Endothelial cell of umbilical vein (primary cell): ENCODE measurements around the gene RHEBL1. TPM values are rescaled to one million over a fixed set of nuclear protein-coding genes. Genes with fewer than 3 reads are reported as not detected.

Source experiments
- BruUV-seq: library from RNA; stranded (reverse); fragments of 400-500 nt; replicated peaks from 2 replicates; lab custom pipeline; 2021; lab: Mats Ljungman, UMichigan
- CTCF ChIA-PET: fragments of 300-600, 350-600 bp; sonication (Branson Sonifier 250); formaldehyde crosslinking; loops from one replicate; lab custom pipeline; 2021; ENCODE audit warnings: antibody characterized with exemption, inconsistent platforms; lab: Charles Lee
- POLR2A ChIA-PET: fragments of 300-600, 350-600 bp; sonication (Branson Sonifier 250); formaldehyde crosslinking; loops from one replicate; lab custom pipeline; 2021; ENCODE audit warnings: antibody characterized with exemption, inconsistent platforms; lab: Charles Lee
- DNase-seq: peaks from one replicate; pipeline ENCODE4 v3.0.0-alpha.2; 2011; ENCODE audit warnings: low read depth, low spot score
- FAIRE-seq: peaks from 2 replicates; lab custom pipeline; 2011; peaks lifted over from hg19 to GRCh38; lab: Jason Lieb, UNC
- H2AFZ ChIP-seq: 2 replicates; pipeline ENCODE4 v1.6.0; 2012; ENCODE audit warnings: low read depth, low read length, control low read depth, inconsistent platforms
- H3K27ac ChIP-seq: 2 replicates; pipeline ENCODE4 v1.5.1; 2011; ENCODE audit warnings: low read depth, mild to moderate bottlenecking, control low read depth, low read length, moderate library complexity; ENCODE audit not compliant: insufficient read depth
- H3K27me3 ChIP-seq, 2 experiments: 2 replicates each; pipeline versions ENCODE4 v1.6.0 to v1.6.1; 2011; ENCODE audit warnings: low read length in 2 of 2, mixed read lengths in 1 of 2; ENCODE audit not compliant: control insufficient read depth in 2 of 2, insufficient read depth in 2 of 2
- H3K36me3 ChIP-seq, 2 experiments: 2 replicates in 1 of 2; 3 replicates in 1 of 2; pipeline ENCODE4 v1.5.1; 2011; ENCODE audit warnings: low read length in 2 of 2, mild to moderate bottlenecking in 1 of 2, moderate library complexity in 1 of 2; ENCODE audit not compliant: control insufficient read depth in 2 of 2, insufficient read depth in 2 of 2; ENCODE audit errors: extremely low read depth in 1 of 2
- H3K4me1 ChIP-seq: 3 replicates; pipeline ENCODE4 v1.5.1; 2011; ENCODE audit warnings: mild to moderate bottlenecking, low read length; ENCODE audit not compliant: control insufficient read depth, insufficient read depth; ENCODE audit errors: extremely low read depth
- H3K4me2 ChIP-seq: 2 replicates; pipeline ENCODE4 v1.6.1; 2011; ENCODE audit warnings: low read length, control low read depth, mixed read lengths; ENCODE audit not compliant: insufficient read depth
- H3K4me3 ChIP-seq, 3 experiments: fragments of 200-600 bp in 1 of 3; sonication (generic), shearing (Covaris generic) in 1 of 3; replicated peaks in 1 of 3; 2 replicates each; pipeline ENCODE4 v1.5.1; 2011 to 2016; ENCODE audit warnings: control low read depth in 3 of 3, low read length in 3 of 3, mild to moderate bottlenecking in 2 of 3, inconsistent platforms in 1 of 3, low read depth in 1 of 3, moderate library complexity in 1 of 3; ENCODE audit not compliant: insufficient read depth in 1 of 3
- H3K79me2 ChIP-seq: 2 replicates; pipeline ENCODE4 v1.6.0; 2012; ENCODE audit warnings: low read length, inconsistent platforms; ENCODE audit not compliant: control insufficient read depth, insufficient read depth
- H3K9ac ChIP-seq: replicated peaks from 2 replicates; pipeline ENCODE3; 2011; ENCODE audit warnings: low read length, control low read depth; ENCODE audit not compliant: insufficient read depth; ENCODE audit errors: extremely low read depth
- H3K9me1 ChIP-seq: replicated peaks from 3 replicates; pipeline ENCODE4 v1.6.0; 2011; ENCODE audit warnings: mild to moderate bottlenecking, low read length; ENCODE audit not compliant: control insufficient read depth, insufficient read depth; ENCODE audit errors: extremely low read depth
- H3K9me3 ChIP-seq: replicated peaks from 2 replicates; pipeline ENCODE4 v1.5.1; 2012; ENCODE audit warnings: low read length, inconsistent platforms; ENCODE audit not compliant: control insufficient read depth, insufficient read depth
- H4K20me1 ChIP-seq: replicated peaks from 2 replicates; pipeline ENCODE3; 2011; ENCODE audit warnings: mild to moderate bottlenecking, low read length; ENCODE audit not compliant: control insufficient read depth, insufficient read depth; ENCODE audit errors: extremely low read depth
- CTCF ChIP-seq, 2 donors: IDR thresholded peaks; 1 replicate in 1 of 2; 2 replicates in 1 of 2; pipeline ENCODE4 v1.5.1; 2011; ENCODE audit warnings: low read length in 2 of 2, mild to moderate bottlenecking in 2 of 2, moderate library complexity in 2 of 2, control low read depth in 1 of 2, inconsistent platforms in 1 of 2, low read depth in 1 of 2; ENCODE audit not compliant: insufficient read depth in 1 of 2; ENCODE audit errors: extremely low read depth in 1 of 2
- EZH2 ChIP-seq: IDR thresholded peaks from 2 replicates; pipeline ENCODE4 v1.6.1; 2012; ENCODE audit warnings: borderline replicate concordance, low read depth, mild to moderate bottlenecking, moderate library complexity, low read length, inconsistent platforms; ENCODE audit not compliant: severe bottlenecking
- FOS ChIP-seq: IDR thresholded peaks from 2 replicates; pipeline ENCODE4 v1.6.1; 2011; ENCODE audit warnings: mild to moderate bottlenecking, low read length, moderate library complexity, borderline replicate concordance; ENCODE audit not compliant: insufficient read depth
- GATA2 ChIP-seq: IDR thresholded peaks from 2 replicates; pipeline ENCODE4 v1.7.0; 2011; ENCODE audit warnings: low read depth, mild to moderate bottlenecking, moderate library complexity, mixed read lengths, low read length; ENCODE audit not compliant: insufficient read length, insufficient read depth
- JUN ChIP-seq: IDR thresholded peaks from 2 replicates; pipeline ENCODE4 v1.6.1; 2011; ENCODE audit warnings: borderline replicate concordance, low read depth; ENCODE audit not compliant: insufficient read length, insufficient read depth
- MYC ChIP-seq: IDR thresholded peaks from one replicate; pipeline ENCODE4 v1.6.1; 2011; ENCODE audit warnings: mild to moderate bottlenecking, low read depth, low read length
- POLR2A ChIP-seq: IDR thresholded peaks from 2 replicates; pipeline ENCODE4 v1.6.1; 2012; ENCODE audit warnings: low read depth, mild to moderate bottlenecking, control low read depth, low read length
- POLR2AphosphoS5 ChIP-seq: IDR thresholded peaks from 2 replicates; pipeline ENCODE4 v1.6.1; 2012; ENCODE audit warnings: low read depth, mild to moderate bottlenecking, control low read depth, low read length, moderate library complexity; ENCODE audit not compliant: insufficient read depth
- dilution Hi-C: fragments of 300-500 bp; cut with MboI; formaldehyde crosslinking; loops from one replicate; pipeline ENCODE4 v1.15.0; 2019; ENCODE audit warnings: low sequenced_read_pairs; ENCODE audit not compliant: extremely low pct_ligation_motif_present
- intact Hi-C: fragments of 100-400 bp; cut with micrococcal nuclease; formaldehyde crosslinking; loops from one replicate; pipeline ENCODE4 v1.10.0; 2022
- polyA plus RNA-seq, 4 experiments: library from polyadenylated mRNA; depleted of rRNA in 3 of 4; stranded (reverse) in 3 of 4; unstranded in 1 of 4; fragments of >200 nt; gene quantifications; 2 replicates each; pipeline versions ENCODE4 v1.2.1 to v1.2.3, GENCODE V29; 2011 to 2012; ENCODE audit warnings: missing spikeins in 1 of 4
- total RNA-seq: library from RNA; stranded (reverse); gene quantifications from 2 replicates; pipeline ENCODE4 v1.2.3, GENCODE V29; 2021
- TF ChIP-seq, protein P1 (sequence below): IDR thresholded peaks from 2 replicates; pipeline ENCODE4 v1.6.1; 2011; ENCODE audit not compliant: insufficient read depth, insufficient read length

The RHEBL1 gene
- total and polyA plus RNA-seq, 2 donors (not counting 3 experiments of a cell fraction or from before 2014, with no cell fraction given) = 2.6 to 2.7 TPM

DNA sequence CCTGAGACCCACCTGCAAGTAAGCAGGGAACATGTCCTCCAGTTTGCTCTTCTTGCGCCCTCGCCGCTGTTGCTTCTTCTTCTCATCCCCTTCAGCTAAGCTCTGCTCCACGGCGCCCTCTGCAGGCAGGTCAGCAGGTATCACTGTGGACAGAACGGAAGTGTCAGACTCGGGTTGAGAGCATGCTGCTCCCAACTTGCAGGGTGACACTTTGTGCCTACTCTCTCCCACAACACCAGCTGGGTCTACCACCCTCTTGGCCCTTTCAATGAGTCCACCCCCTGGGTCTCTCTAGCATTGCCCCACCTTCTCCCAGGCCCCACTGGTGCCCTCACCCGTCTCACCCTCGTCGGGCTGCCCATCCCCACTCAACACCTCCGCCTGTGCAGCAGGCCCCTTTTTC lies 25.9 kb downstream of the RHEBL1 start:
- H3K4me2 ChIP-seq = no peak overlapping the region
- intact Hi-C loops (no loop called here), dilution Hi-C loops (no loop called here)
- H3K9me3 ChIP-seq = no peaks in the 10 kb centered on the region
- no peaks in the 10 kb centered on the region for H4K20me1 ChIP-seq
- ChIA-PET POLR2A (no interaction called here), CTCF (interaction anchor here (0.7 to 2.0 kb wide), 19 partner anchors 10 to 216 kb away, joined by 3 to 16 read pairs (median 5); no protein-coding TSS in a partner anchor)
- BruUV-seq = no TSS peak
- H2AFZ ChIP-seq = no peak overlapping the region
- H3K79me2 ChIP-seq = peaks cover under 1% of the 10 kb centered on the region
- no peaks in the 10 kb centered on the region for H3K27me3 ChIP-seq
- no peaks in the 10 kb centered on the region for H3K4me1 ChIP-seq
- no peaks in the 10 kb centered on the region for H3K9me1 ChIP-seq
- TF ChIP-seq POLR2AphosphoS5 (no peak), CTCF (IDR thresholded peaks at IDR 0.05; ENCODE audit: extremely low read depth in 1 of 2, insufficient read depth in 1 of 2, low read depth in 1 of 2, low read length in 2 of 2) (peak; percentile 68 to 75)
- H3K36me3 ChIP-seq = peaks cover 44 to 85% of the 10 kb centered on the region in 2 experiments
- no peak overlapping the region for H3K9ac ChIP-seq
- peak; percentile 73 for FAIRE-seq
- no peak overlapping the region for H3K27ac ChIP-seq
- DNase-seq = peak; percentile 39
- no peak overlapping the region for H3K4me3 ChIP-seq

- no peak for DNase-seq
These were observed 26.5 kb downstream of the RHEBL1 start for GRCh38 chr12:49043241-49043640.

More at GRCh38 chr12:49043241-49043640, 26.5 kb downstream of the RHEBL1 start:
- ChIA-PET POLR2A (no interaction called here), CTCF (interaction anchor here (0.7 to 2.0 kb wide), 19 partner anchors 9 to 217 kb away, joined by 3 to 16 read pairs (median 5); no protein-coding TSS in a partner anchor)
- Histone ChIP-seq H3K27me3 (no peaks in the 10 kb centered on the region), H3K4me1 (no peaks in the 10 kb centered on the region), H3K9me3 (no peaks in the 10 kb centered on the region), H3K9ac (no peak overlapping the region), H3K4me2 (no peak overlapping the region), H3K36me3 (peaks cover 41 to 84% of the 10 kb centered on the region in 2 experiments), H3K27ac (no peak overlapping the region), H3K4me3 (no peak overlapping the region), H4K20me1 (no peaks in the 10 kb centered on the region), H3K79me2 (no peaks in the 10 kb centered on the region), H3K9me1 (no peaks in the 10 kb centered on the region), H2AFZ (no peak overlapping the region)
- intact Hi-C loops (no loop called here), dilution Hi-C loops (no loop called here)
- no peak for FAIRE-seq
- no TSS peak for BruUV-seq
- TF ChIP-seq POLR2A (no peak), JUN (no peak), POLR2AphosphoS5 (no peak), MYC (no peak), FOS (no peak), EZH2 (no peak), CTCF (IDR thresholded peaks at IDR 0.05; ENCODE audit: extremely low read depth in 1 of 2, insufficient read depth in 1 of 2, low read depth in 1 of 2, low read length in 2 of 2) (no peak), GATA2 (no peak)
- TF ChIP-seq, protein P1, sequence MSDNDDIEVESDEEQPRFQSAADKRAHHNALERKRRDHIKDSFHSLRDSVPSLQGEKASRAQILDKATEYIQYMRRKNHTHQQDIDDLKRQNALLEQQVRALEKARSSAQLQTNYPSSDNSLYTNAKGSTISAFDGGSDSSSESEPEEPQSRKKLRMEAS = no peak
